HPDE6-E6E7 (cell line): ENCODE data around the gene RAI1.

Source experiments
- DNase-seq: peaks from one replicate; pipeline ENCODE4 v3.0.0; 2011; ENCODE audit warnings: missing footprints; ENCODE audit errors: extremely low spot score

RAI1 gene

GRCh38 chr17:17827826-17828621, 146.8 kb downstream of the RAI1 start:
- no peak for DNase-seq

GRCh38 chr17:17830269-17830567, 149.0 kb downstream of the RAI1 start:
- DNase-seq = no peak

- no peak for DNase-seq
Measured at GRCh38 chr17:17830740-17831207, 149.5 kb downstream of the RAI1 start.

DNA sequence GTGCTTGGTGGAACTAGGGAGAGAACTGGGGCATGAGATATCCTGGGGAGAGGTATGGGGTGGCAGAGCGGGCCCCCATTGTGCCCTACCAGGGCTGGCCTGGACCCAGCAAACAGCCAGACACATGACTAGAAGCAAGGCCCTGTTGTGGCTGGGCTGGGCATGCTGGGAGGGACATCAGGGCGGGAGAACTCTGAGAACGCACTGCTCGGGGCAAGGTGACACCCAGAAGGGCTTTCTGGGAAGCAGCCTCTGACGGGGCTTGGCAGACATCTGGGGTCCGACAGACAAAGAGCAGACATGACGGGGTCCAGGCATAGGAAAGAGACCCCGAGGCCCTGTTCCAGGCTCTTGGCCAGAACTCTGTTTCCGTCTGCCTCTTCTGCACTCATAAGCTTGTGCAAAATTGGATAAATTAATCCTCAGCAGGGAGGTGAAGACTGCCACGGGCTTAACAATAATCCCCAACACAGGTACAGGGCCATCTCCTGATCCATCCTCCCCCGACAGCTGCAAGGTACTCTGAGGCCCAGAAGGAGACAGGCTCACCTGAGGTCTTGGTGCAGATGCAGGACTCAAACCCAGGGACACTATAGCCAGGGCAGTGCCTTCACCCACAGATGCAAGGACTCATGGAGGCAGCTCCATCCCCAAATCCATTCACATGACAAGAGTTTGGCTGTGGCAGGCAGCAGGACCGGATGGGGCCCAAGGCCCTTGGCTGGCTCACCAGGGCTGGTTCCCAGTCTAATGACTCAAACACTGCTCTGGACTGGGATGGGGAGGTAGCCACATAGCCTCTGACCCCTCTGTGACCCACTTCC, 150.2 kb downstream of the RAI1 start:
- no peak for DNase-seq

- DNase-seq = no peak
Measured at GRCh38 chr17:17832032-17832363, 150.7 kb downstream of the RAI1 start.

- DNase-seq = no peak
Measured at GRCh38 chr17:17833658-17834357, 152.6 kb downstream of the RAI1 start.

DNA sequence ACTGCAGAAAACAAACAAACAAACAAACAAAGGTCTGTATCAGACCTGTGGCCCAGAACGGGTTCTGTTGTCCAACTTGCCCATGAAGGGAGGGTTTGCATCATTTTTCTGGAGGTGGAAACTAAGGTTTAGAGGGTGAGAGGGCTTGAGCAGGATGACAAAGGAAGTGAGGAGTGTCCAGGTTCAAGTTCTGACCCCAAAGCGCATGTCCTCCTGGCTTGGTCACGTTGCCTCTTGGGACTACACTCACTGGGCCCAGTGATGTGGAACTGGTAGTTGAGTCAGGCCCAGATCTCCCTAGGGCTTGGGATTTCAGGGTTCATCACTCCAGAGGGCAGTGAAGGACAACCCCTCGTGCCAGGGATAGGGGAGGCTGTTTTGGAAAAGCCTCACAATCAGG, 153.7 kb downstream of the RAI1 start:
- DNase-seq = no peak

DNA sequence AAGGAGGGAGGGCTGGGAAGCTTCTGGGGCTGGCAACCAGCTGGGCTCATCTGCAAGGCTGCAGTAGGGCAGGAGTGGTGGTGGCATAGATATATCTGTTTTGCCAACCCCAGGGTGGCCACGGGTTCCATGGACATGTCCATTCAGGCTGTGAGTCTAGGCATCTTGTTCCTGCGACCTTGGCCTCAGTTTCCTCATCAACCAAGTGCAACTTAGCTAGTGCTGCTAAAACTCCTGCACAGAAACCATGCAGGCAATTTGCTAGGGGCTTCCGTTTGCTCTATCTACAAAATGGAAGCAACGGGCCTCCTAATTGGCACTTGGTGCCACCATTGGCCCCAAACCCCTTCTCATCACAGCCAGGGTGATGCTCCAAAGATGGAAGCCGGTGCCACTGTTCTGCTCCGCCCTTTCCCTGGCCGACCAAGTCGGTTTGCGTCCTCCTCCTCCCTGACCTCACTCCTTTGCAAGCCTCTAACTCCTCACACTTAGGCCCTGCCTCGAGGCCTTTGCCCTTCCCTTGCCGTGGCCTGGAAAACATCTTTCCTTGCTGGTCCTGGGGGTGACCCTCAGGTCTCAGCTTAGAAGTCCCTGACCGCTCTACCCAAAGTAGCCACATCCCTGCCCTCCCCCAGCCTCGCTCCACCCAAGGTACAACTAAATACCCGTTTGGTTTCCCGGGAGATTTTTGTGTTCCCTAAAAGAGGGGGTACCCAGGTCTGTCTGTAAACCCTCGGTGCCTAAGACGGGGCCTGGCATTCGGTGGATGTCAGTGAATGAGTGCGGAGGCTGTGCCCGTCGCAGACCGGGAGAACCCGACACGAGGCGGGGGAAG, 154.4 kb downstream of the RAI1 start:
- DNase-seq = no peak

- DNase-seq = peak; percentile 86
Measured at GRCh38 chr17:17836250-17836817, 155.1 kb downstream of the RAI1 start.

DNA sequence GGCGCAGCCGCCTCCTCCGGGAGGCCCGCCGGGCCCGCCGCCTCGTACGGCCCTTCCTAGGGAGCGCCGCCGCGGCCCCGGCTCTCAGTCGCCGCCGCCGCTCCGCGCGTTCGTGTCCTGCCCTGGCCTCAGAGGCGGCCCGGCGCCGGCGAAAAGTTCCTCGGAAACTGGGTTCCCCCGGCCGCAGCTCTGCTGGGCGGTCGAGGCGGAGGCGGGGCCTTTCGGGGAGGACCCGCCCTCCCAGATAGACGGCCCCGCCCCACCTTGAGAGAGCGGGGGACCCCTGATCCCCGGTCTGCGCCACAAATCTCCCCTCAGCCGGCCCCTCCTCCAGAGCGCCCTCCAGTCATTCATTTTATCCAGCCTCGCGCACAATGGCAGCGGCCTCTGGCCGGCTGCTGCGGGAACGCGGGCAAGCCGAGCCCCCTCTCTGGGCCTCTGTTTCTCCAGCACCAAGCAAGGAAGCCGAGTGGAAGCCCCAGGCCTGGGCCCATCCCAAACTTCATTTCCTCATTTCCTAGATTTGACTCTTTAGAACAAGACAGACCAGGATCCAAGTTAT, 155.6 kb downstream of the RAI1 start, which contains the start of gene SREBF1:
Gene SREBF1, minus strand, starts transcription at position 169 of the 562 bp plus-strand sequence. CDS start 169 bp downstream, outside the sequence.
- DNase-seq = no peak

DNA sequence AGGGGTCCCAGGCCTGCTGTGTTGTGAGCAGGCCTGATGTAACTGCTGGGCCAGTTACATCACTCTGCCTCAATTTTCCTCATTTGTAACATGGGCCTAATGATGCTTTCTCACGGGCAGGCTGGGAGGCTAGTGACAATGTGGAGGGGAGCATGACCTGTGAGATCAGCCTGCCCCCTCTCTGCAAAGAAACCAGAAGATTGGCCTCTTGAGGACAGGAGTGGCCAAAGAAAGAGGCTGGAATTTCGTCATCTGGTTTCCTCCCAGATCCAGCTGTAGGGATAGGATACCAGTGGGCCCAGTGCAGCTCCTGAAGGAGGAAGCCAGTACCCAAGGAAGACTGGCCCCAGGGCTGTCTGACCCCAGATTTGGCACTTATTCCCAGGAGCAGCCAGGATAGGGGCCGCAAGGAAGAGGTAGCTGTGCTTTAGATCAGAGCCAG, 156.1 kb downstream of the RAI1 start:
- DNase-seq = no peak

DNA sequence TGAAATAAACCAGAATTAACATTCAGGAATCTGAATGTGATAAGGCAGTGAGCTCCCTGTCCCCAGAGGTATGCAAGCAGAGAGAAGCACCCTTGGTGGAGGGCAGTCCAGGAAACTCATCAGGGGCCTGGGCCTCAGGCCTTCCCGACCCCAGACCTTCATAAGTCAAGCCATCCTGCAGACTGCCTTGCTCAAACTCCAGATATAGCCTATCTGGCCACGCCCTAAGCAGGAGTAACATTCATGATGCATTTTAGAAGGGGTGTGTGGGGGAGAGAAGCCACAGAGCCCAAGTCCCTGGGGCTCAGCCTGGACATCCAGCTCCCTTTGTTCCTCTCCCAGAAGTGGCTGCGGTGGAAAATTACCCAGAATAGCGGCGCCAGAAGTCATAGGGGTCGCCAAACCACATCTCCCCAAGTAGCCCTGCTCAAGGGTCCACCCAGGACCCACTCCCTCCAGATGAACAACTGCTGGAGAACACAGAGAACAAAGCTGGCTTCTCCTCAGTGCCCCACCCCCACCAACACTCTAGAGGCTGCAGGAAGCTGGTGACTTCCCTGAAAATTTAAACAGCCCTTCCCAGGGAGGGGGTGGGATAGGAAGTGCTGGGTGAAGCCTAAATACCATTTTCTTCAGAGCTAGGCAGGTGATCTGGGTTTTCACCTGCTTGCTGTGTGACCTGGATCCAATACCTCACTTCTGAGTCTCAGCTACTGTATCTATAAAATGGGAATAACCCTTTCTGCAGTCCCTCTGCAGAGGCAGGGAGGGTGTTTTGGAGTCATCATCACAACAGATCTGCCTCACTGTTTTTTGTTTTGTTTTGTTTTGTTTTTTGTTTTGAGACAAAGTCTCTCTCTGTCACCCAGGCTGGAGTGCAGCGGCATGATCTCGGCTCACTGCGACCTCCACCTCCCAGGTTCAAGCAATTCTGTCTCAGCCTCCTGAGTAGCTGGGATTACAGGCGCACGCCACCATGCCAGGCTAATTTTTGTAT, 157.0 kb downstream of the RAI1 start:
- DNase-seq = no peak

DNA sequence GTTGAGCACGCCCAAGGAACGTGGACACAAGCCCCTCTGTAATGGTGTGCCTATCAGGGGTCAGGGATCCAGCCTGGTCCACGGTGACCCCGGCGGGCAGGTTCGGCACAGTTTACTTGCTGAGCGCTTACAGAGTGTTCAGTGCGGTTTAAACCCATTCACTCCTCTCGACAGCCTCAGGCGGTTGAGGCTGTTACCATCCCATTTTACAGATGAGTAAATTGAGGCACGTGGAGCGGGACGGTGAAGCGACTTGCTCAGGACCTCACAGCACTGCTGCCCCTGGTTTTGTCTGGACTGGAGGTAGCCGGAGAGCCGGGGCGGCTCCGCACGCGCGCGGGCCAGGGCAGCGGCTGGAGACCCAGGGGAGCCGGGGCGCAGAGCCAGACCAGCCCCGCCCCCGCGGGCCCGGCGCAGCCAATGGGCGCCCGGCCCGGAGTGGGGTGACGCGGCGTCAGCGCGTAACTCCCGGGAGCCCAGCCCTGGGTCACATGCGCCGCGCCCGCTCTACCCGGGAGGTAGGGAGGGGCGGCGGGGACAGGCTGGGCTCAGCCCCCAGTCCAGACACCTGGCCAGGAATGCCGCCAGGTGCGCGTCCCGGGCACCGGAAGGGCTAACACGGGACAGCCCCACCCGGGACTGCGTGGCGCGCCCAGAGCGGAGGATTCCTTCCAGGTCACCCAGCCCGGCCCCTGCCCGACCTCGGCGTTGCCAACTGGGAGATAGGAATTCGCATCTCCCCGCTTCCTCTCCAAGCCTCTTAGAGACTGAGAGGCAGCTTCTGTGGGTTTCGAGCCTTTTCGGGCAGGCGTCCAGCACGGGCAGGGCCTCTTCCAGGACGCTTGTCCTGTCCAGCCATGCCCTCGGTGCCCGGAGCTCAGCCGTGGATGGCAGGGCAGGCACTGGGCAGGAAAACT, 158.8 kb downstream of the RAI1 start:
- peak; percentile 85 for DNase-seq

DNA sequence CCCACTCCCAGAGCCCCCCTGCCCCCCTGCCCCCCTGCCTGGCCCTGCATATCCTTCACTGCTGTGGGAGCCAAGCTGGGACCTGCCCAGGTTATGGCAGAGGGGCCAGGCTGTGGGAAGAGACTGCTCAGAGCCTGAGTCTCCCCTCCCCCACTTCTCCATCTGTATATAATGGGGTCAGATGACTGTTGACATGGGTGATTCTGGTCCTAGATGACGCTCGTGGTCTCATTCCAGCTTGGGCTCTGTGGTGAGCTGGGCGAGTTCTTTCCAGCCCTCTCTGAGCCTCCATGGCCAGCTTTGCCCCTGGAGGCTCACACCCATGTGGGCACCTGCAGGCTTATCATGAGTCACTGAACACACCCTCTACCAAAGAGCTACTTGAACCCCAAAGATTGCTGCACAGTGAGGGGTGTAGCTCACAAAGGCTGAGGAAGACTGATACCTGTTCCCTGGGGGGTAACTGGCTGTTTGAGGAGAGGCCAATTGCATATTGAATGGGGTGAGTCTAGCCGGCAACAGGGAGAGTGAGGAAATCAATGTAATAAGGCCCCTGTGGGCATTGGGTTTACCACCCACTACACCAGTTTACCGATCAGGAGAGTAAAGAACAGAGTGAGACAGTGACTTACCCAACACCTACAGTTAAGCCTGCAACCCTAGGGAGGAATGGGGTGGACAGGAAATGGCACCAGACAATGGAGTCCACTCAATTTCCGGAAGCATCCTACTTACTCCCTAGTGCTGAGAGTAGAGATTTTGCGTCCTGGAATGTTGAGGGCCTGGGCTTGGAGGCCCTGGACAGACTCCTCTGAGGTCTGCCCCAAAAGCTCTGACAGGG, 159.7 kb downstream of the RAI1 start:
- no peak for DNase-seq

GRCh38 chr17:17841601-17842025, 160.4 kb downstream of the RAI1 start:
- DNase-seq = no peak

DNA sequence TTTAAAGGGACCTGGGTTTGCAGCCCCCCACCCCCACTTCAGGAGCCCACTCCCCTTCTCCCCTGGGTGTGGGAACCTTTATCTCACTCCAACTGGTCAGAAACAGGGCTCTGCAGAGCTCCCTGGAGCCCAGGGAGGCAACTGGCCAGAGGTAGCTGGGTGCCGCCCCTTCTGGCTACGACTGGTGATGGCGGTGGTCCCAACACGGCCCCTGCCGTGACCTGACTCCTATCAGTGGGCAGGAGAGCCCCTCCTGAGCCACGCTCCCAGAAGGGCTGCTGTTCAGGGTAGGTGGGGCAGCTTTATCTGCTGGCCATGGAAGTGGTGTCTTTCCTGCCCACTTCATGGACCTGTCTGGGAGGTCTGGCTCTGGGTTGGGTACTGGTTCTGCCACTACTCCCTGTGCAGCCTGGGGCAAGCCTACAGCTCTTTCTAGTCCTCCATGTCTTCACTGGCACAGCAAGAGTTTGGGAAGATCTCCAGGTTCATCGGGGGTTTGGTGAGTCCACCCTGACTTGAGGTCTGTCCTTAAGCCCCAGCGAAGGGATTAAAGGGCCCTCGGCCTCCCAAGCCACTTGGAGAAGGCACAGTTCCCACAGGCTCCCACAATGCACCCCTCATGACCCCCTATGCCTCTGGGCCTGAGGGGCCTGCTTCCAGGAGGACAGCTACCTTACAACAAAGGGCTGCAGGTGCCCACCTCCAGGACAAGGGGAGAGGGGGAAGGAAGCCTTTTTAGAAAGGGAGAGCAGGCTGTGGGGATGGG, 161.0 kb downstream of the RAI1 start:
- no peak for DNase-seq

- no peak for DNase-seq
Measured at GRCh38 chr17:17843096-17843495, 161.8 kb downstream of the RAI1 start.
